ENCODE measurements around the gene PLCXD3.

Gene PLCXD3

DNA sequence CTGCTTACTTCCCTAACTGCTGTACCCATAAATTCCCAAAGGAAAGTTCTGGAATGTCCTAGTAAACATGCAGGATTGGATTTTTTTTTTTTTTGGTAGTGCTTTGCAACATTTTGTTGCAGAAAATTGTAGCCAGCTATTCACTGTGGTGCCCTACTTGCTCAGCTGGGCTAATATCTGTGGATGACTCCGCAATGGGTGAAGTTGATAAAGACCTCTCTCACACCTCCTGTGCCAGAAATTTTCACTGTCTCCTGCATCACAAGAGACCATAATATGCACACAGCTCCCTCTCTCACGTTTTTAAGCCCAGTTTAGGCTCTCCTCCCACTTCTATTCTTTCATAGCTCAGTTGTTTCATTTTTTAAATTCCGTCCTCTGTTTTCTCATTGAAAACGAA, 160.6 kb downstream of the PLCXD3 start:
- H3K4me1 ChIP-seq (ENCODE audit: low read depth, poor library complexity, severe bottlenecking): no peaks in the 10 kb centered on the region
- no peak overlapping the region for H3K4me3 ChIP-seq (IDR thresholded peaks at IDR 0.05; ENCODE audit: insufficient read depth, low read depth, low read length)
- H3K27ac ChIP-seq: no peak overlapping the region
- TF ChIP-seq, protein P1, sequence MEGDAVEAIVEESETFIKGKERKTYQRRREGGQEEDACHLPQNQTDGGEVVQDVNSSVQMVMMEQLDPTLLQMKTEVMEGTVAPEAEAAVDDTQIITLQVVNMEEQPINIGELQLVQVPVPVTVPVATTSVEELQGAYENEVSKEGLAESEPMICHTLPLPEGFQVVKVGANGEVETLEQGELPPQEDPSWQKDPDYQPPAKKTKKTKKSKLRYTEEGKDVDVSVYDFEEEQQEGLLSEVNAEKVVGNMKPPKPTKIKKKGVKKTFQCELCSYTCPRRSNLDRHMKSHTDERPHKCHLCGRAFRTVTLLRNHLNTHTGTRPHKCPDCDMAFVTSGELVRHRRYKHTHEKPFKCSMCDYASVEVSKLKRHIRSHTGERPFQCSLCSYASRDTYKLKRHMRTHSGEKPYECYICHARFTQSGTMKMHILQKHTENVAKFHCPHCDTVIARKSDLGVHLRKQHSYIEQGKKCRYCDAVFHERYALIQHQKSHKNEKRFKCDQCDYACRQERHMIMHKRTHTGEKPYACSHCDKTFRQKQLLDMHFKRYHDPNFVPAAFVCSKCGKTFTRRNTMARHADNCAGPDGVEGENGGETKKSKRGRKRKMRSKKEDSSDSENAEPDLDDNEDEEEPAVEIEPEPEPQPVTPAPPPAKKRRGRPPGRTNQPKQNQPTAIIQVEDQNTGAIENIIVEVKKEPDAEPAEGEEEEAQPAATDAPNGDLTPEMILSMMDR (conservative IDR thresholded peaks at IDR 0.05; ENCODE audit: low read depth, low read length): no peak
- H3K9ac ChIP-seq: no peak overlapping the region
- no peaks in the 10 kb centered on the region for H4K20me1 ChIP-seq (ENCODE audit: insufficient read depth)
- H2AFZ ChIP-seq (ENCODE audit: low read depth): no peak overlapping the region
- no peak overlapping the region for H3K4me2 ChIP-seq
- no peaks in the 10 kb centered on the region for H3K27me3 ChIP-seq (ENCODE audit: insufficient read depth, low read depth)
- no peaks in the 10 kb centered on the region for H3K36me3 ChIP-seq (ENCODE audit: insufficient read depth)
- no peaks in the 10 kb centered on the region for H3K79me2 ChIP-seq (ENCODE audit: insufficient read depth, low read depth)

DNA sequence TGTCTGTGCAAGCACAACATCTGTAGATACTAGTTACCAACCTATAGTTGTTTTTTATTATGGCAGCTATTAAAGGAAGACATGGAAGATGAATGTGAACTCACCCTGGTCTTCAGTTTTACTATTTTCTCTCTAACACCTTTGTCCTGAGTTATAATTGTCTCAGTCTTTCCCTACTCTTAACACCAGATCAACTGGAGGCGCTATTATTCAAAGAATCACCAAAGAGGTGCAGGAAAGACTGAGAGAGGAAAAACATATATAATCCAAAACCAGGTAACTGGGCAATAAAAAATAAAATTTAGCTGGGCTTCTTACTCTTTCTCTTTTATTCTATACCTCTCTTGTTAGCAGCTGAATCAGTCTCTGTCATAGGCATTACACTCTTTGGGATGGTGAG, 162.8 kb downstream of the PLCXD3 start:
- no peak overlapping the region for H2AFZ ChIP-seq (ENCODE audit: low read depth)
- TF ChIP-seq, protein P1 (conservative IDR thresholded peaks at IDR 0.05; ENCODE audit: low read depth, low read length): no peak
- no peaks in the 10 kb centered on the region for H3K4me1 ChIP-seq (ENCODE audit: low read depth, poor library complexity, severe bottlenecking)
- H4K20me1 ChIP-seq (ENCODE audit: insufficient read depth): no peaks in the 10 kb centered on the region
- no peak overlapping the region for H3K4me3 ChIP-seq (IDR thresholded peaks at IDR 0.05; ENCODE audit: insufficient read depth, low read depth, low read length)
- H3K79me2 ChIP-seq (ENCODE audit: insufficient read depth, low read depth): no peaks in the 10 kb centered on the region
- H3K4me2 ChIP-seq: no peak overlapping the region
- no peaks in the 10 kb centered on the region for H3K27me3 ChIP-seq (ENCODE audit: insufficient read depth, low read depth)
- H3K9ac ChIP-seq: no peak overlapping the region
- no peaks in the 10 kb centered on the region for H3K36me3 ChIP-seq (ENCODE audit: insufficient read depth)
- no peak overlapping the region for H3K27ac ChIP-seq

DNA sequence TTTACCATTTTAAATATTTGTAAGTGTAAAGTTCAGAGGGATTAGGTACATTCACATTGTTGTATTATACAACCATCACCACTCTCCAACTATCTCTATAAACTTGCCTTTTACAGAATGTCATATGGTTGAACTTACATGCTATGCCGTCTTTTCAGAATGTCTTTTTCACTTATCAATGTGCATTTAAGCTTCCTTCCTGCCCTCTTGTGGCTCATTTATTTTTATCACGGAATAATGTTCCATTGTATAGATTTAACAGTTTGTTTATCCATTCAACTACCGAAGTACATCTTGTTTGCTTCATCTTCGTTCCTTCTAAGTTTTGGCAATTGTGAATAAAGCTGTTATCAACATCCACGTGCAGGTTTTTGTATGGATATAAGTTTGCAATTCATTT, 163.8 kb downstream of the PLCXD3 start:
- H3K4me1 ChIP-seq (ENCODE audit: low read depth, poor library complexity, severe bottlenecking): no peaks in the 10 kb centered on the region
- TF ChIP-seq, protein P1 (conservative IDR thresholded peaks at IDR 0.05; ENCODE audit: low read depth, low read length): no peak
- H4K20me1 ChIP-seq (ENCODE audit: insufficient read depth): no peaks in the 10 kb centered on the region
- H2AFZ ChIP-seq (ENCODE audit: low read depth): no peak overlapping the region
- H3K4me3 ChIP-seq (IDR thresholded peaks at IDR 0.05; ENCODE audit: insufficient read depth, low read depth, low read length): no peak overlapping the region
- H3K4me2 ChIP-seq: no peak overlapping the region
- no peak overlapping the region for H3K9ac ChIP-seq
- no peaks in the 10 kb centered on the region for H3K27me3 ChIP-seq (ENCODE audit: insufficient read depth, low read depth)
- H3K79me2 ChIP-seq (ENCODE audit: insufficient read depth, low read depth): no peaks in the 10 kb centered on the region
- no peak overlapping the region for H3K27ac ChIP-seq
- no peaks in the 10 kb centered on the region for H3K36me3 ChIP-seq (ENCODE audit: insufficient read depth)

DNA sequence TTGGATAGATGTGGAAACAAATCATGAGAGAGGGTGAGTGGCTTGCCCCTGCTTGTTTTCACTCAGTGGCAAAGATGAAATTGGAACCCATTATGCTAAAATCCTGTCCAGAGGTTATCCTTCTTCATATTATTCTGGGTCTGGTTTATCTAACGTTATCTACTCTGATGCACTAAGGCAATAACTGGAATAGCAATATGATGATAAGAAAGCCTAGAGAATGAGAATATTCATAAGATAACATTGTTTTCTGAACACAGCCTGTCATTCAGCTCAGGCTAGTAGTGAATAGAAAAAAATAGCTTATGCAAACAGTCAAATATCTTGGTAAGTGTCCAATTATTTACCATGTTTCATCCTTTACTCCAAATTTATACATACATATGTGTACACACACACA, 165.1 kb downstream of the PLCXD3 start:
- H3K4me1 ChIP-seq (ENCODE audit: low read depth, poor library complexity, severe bottlenecking): no peaks in the 10 kb centered on the region
- no peak overlapping the region for H3K4me2 ChIP-seq
- H3K27ac ChIP-seq: no peak overlapping the region
- no peaks in the 10 kb centered on the region for H3K27me3 ChIP-seq (ENCODE audit: insufficient read depth, low read depth)
- no peaks in the 10 kb centered on the region for H4K20me1 ChIP-seq (ENCODE audit: insufficient read depth)
- no peak overlapping the region for H3K4me3 ChIP-seq (IDR thresholded peaks at IDR 0.05; ENCODE audit: insufficient read depth, low read depth, low read length)
- TF ChIP-seq, protein P1 (conservative IDR thresholded peaks at IDR 0.05; ENCODE audit: low read depth, low read length): no peak
- no peak overlapping the region for H3K9ac ChIP-seq
- H3K36me3 ChIP-seq (ENCODE audit: insufficient read depth): no peaks in the 10 kb centered on the region
- no peak overlapping the region for H2AFZ ChIP-seq (ENCODE audit: low read depth)
- no peaks in the 10 kb centered on the region for H3K79me2 ChIP-seq (ENCODE audit: insufficient read depth, low read depth)

Measured in KMS-11 (cell line).